Activated T-cell treated with anti-CD3 and anti-CD28 coated beads, Interleukin-2, amount 50 U/mL, for 24 hours (primary cell): Measurements from ENCODE around the gene MRPL2.
A peak's percentile ranks its signal among the peaks of the same experiment; 100 is the strongest.

Experiments used
- DNase-seq: peaks from one replicate; pipeline ENCODE4 v3.0.0-alpha.2; 2020
- H3K27ac Mint-ChIP-seq: 2 replicates; pipeline ENCODE4 v1.8.0; 2020; ENCODE audit warnings: mild to moderate bottlenecking, mixed read lengths
- H3K27me3 Mint-ChIP-seq: 2 replicates; pipeline ENCODE4 v1.8.0; 2020; ENCODE audit warnings: mixed read lengths
- H3K36me3 Mint-ChIP-seq: 2 replicates; pipeline ENCODE4 v1.8.0; 2020; ENCODE audit warnings: low read depth, mixed read lengths
- H3K4me1 Mint-ChIP-seq: 2 replicates; pipeline ENCODE4 v1.8.0; 2020; ENCODE audit warnings: low read depth, mixed read lengths
- H3K4me3 Mint-ChIP-seq: 2 replicates; pipeline ENCODE4 v1.8.0; 2020; ENCODE audit warnings: mild to moderate bottlenecking, moderate library complexity, mixed read lengths
- H3K9me3 Mint-ChIP-seq: 2 replicates; pipeline ENCODE4 v1.8.0; 2020; ENCODE audit warnings: mixed read lengths

Gene MRPL2

GRCh38 chr6:43009124-43009523 is 50.1 kb downstream of the MRPL2 start:
- Mint-ChIP-seq H3K36me3 (peaks cover 86% of the 10 kb centered on the region), H3K27me3 (no peaks in the 10 kb centered on the region), H3K27ac (peak overlapping the region; percentile 68), H3K4me1 (peaks cover 31% of the 10 kb centered on the region), H3K9me3 (no peaks in the 10 kb centered on the region), H3K4me3 (no peak overlapping the region)
- DNase-seq = peak; percentile 55

DNA sequence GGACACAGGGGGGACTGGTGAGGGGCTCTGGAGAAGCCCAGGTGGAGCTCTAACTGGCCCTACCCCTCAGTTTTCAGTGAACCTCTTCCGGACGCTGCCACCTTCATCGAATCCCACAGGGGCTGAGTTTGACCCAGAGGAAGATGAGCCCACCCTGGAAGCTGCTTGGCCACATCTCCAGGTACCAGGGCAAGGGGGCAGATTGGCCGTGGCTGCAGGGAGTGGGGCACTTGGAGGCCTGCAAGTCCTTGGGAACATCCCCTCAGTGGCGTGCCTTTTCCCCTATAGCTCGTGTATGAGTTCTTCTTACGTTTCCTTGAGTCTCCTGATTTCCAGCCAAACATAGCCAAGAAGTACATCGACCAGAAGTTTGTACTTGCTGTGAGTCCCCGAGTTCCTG is 52.1 kb downstream of the MRPL2 start:
- Mint-ChIP-seq H3K27me3 (no peaks in the 10 kb centered on the region), H3K36me3 (peaks cover 73% of the 10 kb centered on the region), H3K4me3 (no peak overlapping the region), H3K4me1 (peaks cover 17% of the 10 kb centered on the region), H3K9me3 (no peaks in the 10 kb centered on the region), H3K27ac (no peak overlapping the region)
- no peak for DNase-seq

GRCh38 chr6:43006251-43006650 is 53.0 kb downstream of the MRPL2 start:
- no peak for DNase-seq
- Mint-ChIP-seq H3K36me3 (peaks cover 64% of the 10 kb centered on the region), H3K27ac (no peak overlapping the region), H3K4me3 (no peak overlapping the region), H3K27me3 (no peaks in the 10 kb centered on the region), H3K4me1 (peaks cover 8% of the 10 kb centered on the region), H3K9me3 (no peaks in the 10 kb centered on the region)

GRCh38 chr6:43005844-43006243 is 53.4 kb downstream of the MRPL2 start:
- H3K27ac Mint-ChIP-seq = peak overlapping the region; percentile 42
- H3K27me3 Mint-ChIP-seq = no peaks in the 10 kb centered on the region
- no peak for DNase-seq
- peaks cover 4% of the 10 kb centered on the region for H3K4me1 Mint-ChIP-seq
- no peaks in the 10 kb centered on the region for H3K9me3 Mint-ChIP-seq
- peaks cover 60% of the 10 kb centered on the region for H3K36me3 Mint-ChIP-seq
- H3K4me3 Mint-ChIP-seq = no peak overlapping the region
